ENCODE measurements around the gene LNX1. TPM values are rescaled to one million over a fixed set of nuclear protein-coding genes. Genes with fewer than 3 reads are reported as not detected.
"Not testable (repeated sequence)": the region's sequence is repeated elsewhere in the genome, so short reads cannot be mapped to it uniquely, and the experiment has no call there.

LNX1 gene
- total RNA-seq, 1 donor from 2014 or later = not detected

DNA sequence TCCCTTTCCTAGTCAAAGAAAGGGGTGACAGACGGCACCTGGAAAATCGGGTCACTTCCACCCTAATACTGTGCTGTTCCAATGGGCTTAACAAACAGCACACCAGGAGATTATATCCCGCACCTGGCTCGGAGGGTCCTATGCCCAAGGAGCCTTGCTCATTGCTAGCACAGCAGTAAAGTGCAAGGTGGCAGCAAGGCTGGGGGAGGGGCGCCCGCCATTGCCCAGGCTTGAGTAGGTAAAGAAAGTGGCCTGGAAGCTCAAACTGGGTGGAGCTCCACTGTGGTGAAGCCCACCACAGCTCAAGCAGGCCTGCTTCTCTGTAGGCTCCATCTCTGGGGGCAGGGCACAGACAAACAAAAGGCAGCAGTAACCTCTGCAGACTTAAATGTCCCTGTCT is 124.7 kb downstream of the LNX1 start:
- intact Hi-C loops (cut with micrococcal nuclease) = loop anchor here (10.0 kb wide), 1 partner anchor 752 kb away; no protein-coding TSS in a partner anchor

DNA sequence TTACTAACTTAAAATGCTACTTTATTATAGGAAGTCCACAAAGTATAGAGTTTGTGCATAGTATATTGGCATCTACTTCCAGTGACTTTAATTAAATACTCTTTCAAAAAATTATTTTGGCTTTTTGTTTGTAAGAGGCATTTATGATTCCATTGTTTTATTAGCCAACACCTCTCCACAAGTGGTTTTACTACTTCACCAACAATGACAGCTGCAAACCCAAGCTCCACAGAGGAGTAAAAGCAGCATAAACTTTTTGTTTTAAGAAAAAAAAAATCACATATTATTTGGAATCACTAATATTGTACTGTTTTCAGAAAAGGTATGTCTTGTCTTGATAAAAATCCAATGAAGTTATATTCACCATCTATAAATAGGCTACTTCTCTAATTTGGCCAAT is 125.4 kb downstream of the LNX1 start:
- intact Hi-C loops (cut with micrococcal nuclease) = loop anchor here (10.0 kb wide), 1 partner anchor 751 kb away; no protein-coding TSS in a partner anchor

DNA sequence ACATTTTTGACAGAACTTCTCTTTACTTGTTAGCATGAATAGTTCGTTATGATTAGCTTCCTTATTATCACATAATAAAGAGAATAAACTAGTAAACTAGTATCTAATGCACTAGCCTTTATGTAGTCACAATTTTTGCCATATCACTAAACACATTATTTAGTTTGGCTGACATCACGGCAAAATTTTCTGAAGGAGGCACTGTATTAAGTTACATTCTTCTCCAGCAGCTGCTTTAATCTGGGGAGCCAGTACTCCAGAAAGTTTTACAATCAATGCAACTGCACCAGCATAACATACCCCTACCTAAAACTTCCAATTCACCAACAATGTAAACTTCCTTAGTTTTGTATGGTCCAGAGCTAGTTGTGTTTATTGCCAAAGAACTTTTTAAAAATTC is 126.0 kb downstream of the LNX1 start:
- intact Hi-C loops (cut with micrococcal nuclease) = loop anchor here (10.0 kb wide), 1 partner anchor 750 kb away; no protein-coding TSS in a partner anchor

GRCh38 chr4:53463340-53463739 is 127.9 kb downstream of the LNX1 start:
- intact Hi-C loops (cut with micrococcal nuclease) = loop anchor here (10.0 kb wide), 1 partner anchor 749 kb away; no protein-coding TSS in a partner anchor

DNA sequence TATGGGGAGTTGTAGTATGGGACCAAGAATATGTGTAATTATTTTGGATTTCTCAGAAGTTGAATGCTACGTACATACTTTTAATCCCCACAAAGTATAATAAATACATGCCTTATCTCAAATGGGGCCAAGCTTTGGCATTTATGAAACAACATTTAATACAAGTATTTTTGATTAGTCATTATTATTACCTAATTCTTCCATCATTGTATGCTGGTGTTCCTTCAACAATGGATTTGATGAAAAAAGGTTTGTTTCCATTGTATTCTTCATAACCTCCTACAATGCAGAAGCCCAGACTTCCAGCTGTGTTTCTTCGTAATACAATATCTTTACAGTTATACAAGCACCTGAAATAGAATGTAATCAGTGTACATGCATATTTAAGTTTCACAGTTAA is 130.0 kb downstream of the LNX1 start:
- intact Hi-C loops (cut with micrococcal nuclease) = loop anchor here (10.0 kb wide), 1 partner anchor 746 kb away; no protein-coding TSS in a partner anchor

DNA sequence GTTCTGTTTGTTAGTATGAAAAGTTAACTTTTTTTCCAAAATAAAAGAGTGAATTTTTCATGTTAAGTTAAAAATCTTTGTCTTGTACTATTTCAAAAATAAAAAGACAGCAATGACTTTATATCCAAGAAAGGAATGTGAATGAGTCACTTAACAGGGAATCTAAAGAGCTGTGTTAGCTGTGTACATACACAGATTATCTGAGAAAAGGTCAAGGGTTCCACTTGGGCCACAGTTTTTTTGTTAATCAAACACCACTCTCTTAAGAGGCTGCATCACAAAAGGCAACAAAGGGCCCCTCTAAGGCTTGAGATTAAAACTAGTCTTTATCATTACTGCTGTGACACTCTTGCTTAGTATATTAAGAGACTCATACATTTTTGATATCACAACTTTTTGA is 131.7 kb downstream of the LNX1 start:
- intact Hi-C loops (cut with micrococcal nuclease) = no loop called here

DNA sequence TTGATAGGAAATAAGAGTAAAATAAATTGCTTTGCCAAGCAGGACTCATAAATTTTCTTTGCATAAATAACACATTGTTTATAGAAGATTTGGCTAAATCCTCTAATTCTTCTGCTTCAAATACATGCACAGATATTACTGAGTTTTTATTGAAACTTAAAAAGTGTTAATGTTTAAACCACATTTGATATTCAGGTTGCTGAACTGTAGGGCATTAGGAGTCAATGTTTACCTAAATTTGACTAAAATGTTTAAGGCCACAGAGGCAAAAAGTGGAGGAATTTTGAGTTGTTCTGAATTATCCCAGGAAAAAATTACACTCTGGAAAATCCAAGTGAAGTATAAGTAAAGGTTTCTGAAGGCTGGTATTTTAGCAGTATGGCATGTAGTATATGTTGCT is 135.1 kb downstream of the LNX1 start:
- intact Hi-C loops (cut with micrococcal nuclease) = no loop called here

DNA sequence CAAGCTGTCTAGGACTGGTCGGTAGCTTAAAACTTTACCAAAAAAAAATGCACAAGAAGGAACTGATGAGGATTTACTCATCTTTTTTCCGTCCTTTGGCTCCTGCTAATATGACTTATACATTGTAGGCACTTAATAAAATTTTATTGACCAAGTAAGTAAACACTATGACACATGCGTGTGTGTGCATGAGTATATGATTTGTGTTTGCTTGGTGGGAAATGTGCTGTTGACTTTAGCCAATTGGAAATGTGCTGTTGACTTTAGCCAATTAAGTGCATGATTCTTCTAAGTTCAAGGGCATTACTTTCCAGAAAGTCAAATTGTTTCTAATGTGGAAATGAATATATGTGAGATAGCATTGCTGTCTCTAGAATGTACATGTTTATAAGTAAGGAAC is 135.5 kb downstream of the LNX1 start:
- intact Hi-C loops (cut with micrococcal nuclease) = no loop called here

DNA sequence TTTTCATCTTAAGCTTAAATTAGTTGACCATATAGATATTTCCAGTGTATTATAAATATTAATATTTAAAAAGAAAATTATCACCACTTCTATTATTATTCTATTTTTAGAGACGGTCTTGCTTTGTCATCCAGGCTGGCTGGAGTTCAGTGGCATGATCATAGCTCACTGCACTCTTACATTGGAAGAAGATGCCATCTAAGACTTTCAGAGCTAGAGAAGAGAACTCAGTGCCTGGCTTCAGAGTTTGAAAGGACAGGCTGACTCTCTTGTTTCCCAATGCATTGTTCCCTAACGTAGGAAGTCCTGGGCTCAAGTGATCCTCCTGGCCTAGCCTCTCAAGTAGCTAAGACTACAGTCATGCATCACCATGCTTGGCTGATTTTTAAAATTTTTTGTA is 137.9 kb downstream of the LNX1 start:
- intact Hi-C loops (cut with micrococcal nuclease) = no loop called here

DNA sequence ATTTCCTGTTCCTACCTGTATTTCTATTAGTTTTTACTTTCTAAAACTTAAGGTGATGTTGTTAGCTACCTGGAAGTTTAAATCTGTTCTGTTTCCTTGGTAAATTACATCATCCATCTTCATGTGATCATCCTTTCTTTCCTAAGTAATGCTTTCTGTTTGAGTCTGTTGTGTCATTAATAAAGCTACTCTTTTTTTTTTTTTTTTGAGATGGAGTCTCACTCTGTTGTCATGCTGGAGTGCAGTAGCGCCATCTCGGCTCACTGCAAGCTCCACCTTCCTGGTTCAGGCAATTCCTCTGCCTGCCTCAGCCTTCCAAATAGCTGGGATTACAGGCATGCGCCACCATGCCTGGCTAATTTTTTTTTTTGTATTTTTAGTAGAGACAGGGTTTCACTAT is 140.5 kb downstream of the LNX1 start:
- intact Hi-C loops (cut with micrococcal nuclease) = no loop called here

DNA sequence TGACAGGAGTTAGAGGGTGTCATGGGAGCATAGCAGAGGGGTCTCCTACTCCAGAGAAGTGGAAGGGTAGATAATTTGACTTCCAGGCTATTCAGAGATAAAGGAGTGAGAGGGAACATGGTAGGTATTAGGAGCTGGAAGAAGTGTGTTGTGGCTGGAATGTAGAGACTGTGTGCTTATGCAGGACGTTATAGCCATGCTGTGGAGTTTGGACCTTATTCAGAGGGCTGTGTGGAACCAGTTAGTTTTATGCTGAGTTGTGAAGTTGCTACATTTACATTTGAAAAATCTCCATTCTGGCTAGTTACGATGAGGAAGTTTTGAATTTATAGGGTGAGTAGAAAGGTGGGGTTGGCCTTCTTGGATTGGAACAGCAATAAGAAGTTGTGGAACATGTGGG is 146.3 kb downstream of the LNX1 start:
- intact Hi-C loops (cut with micrococcal nuclease) = no loop called here

- intact Hi-C loops (cut with micrococcal nuclease) = no loop called here
Observed at GRCh38 chr4:53441564-53441963, 149.7 kb downstream of the LNX1 start.

GRCh38 chr4:53436251-53436650 is 155.0 kb downstream of the LNX1 start:
- intact Hi-C loops (cut with micrococcal nuclease) = loop anchor here (10.0 kb wide), 1 partner anchor 241 kb away; no protein-coding TSS in a partner anchor

DNA sequence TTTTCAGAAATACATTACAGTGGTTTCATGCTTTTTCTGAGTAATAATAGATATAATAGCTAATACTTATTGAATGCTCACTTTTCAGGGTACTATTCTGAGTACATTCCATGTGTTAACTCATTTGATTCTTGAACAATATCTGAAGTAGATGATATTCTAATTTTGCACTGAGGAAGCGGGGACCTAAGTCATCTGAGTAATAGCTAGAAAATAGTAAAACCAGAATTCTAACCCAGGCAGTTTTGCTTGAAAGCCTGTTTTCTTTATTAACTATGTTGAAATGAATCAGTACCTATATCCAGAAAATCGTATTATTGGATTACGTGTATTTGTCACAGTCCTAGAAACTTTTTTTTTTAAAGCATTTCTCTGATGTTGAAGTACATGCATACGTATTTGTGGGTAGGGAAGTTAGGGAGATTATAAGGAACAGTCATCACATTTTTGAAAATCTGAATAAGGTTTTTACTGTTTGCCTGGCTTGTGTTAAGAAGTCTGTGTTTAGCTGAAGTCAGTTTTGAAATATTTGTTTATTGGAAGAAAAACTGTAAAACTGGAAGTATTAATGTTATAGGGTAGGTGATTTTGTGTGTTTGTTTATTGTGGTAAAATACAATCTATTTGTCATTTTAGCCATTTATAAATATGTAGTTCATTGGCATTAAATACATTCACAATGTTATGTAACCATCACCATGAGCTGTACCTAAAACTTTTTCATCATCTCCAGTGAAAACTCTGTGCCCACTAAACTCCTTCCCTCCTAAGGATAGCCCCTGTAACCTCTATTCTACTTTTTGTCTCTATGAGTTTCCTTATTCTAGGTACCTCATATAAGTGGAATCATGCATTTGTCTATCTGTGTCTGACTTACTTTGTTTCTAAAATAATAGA is 158.5 kb downstream of the LNX1 start:
- intact Hi-C loops (cut with micrococcal nuclease) = loop anchor here (2.0 to 10.0 kb wide), 2 partner anchors 14 to 238 kb away; no protein-coding TSS in a partner anchor

DNA sequence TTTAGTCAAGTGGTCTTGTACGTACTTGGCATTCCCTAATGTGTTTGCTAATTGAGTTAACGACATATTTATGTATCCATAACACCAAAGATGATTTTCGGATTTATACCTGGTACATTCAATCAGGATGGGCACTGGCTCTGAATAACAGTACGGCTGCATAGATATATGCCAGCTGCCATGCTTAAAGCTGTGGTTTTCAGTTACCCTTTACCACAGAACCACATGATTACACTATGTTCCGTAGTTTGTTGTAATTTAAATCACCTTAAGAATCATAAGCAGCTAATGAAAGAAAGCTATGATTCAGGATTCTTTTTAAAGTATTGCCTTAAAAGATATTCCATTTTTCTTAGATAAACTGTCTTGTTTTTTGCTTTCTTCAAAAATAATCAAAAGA is 160.2 kb downstream of the LNX1 start:
- intact Hi-C loops (cut with micrococcal nuclease) = loop anchor here (10.0 kb wide), 1 partner anchor 236 kb away; no protein-coding TSS in a partner anchor

- intact Hi-C loops (cut with micrococcal nuclease) = no loop called here
Observed at GRCh38 chr4:53427366-53427765, 163.9 kb downstream of the LNX1 start.

GRCh38 chr4:53424280-53424679 is 167.0 kb downstream of the LNX1 start:
- intact Hi-C loops (cut with micrococcal nuclease) = loop anchor here (5.0 kb wide), 1 partner anchor 42 kb away; no protein-coding TSS in a partner anchor

GRCh38 chr4:53422367-53422766 is 168.9 kb downstream of the LNX1 start:
- intact Hi-C loops (cut with micrococcal nuclease) = loop anchor here (5.0 kb wide), 1 partner anchor 40 kb away; no protein-coding TSS in a partner anchor

GRCh38 chr4:53421791-53422190 is 169.5 kb downstream of the LNX1 start:
- intact Hi-C loops (cut with micrococcal nuclease) = loop anchor here (5.0 kb wide), 1 partner anchor 39 kb away; no protein-coding TSS in a partner anchor

DNA sequence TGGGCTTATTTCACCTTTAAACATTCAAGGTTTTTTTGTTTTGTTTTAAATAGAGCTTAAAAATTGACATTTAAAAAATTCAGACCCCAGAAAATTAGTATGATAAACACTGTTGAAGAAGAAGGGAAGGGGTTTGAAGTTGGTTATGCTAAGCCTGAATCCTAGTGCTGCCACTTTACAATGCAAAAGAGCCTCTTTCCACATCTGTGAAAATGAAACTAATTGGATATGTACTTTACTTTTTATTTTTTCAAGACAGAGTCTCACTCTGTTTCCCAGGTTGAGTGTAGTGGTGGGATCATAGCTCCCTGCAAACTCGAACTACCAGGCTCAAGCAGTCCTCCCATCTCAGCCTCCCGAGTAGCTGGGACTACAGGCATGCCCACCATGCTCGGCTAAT is 172.1 kb downstream of the LNX1 start:
- intact Hi-C loops (cut with micrococcal nuclease) = no loop called here

DNA sequence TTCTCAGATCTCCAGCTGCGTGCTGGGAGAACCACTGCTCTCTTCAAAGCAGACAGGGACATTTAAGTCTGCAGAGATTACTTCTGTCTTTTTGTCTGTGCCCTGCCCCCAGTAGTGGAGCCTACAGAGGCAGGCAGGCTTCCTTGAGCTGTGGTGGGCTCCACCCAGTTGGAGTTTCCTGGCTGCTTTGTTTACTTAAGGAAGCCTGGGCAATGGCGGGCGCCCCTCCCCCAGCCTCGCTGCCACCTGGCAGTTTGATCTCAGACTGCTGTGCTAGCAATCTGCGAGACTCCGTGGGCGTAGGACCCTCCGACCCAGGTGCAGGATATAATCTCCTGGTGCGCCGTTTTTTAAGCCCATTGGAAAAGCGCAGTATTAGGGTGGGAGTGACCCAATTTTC is 181.8 kb downstream of the LNX1 start:
- intact Hi-C loops (cut with micrococcal nuclease) = not testable (repeated sequence)

Data from T-helper 1 cell treated with Interleukin-12 subunit alpha and Interleukin-12 subunit beta and Interleukin-4 antibody, amounts not matched to agents 30 ng/mL and 1 ng/mL, for 36 hours (primary cell).